HG03378 (cell line): ENCODE measurements around the gene UBASH3A.
A peak's percentile ranks its signal among the peaks of the same experiment; 100 is the strongest.
"Not testable (repeated sequence)": the region's sequence is repeated elsewhere in the genome, so short reads cannot be mapped to it uniquely, and the experiment has no call there.

Experiments used
- ATAC-seq: cut with Tn5 transposase; IDR thresholded peaks from one replicate; pipeline ENCODE4 v1.9.1; 2021; ENCODE audit warnings: mild to moderate bottlenecking, moderate library complexity; ENCODE audit not compliant: unreplicated experiment

UBASH3A gene

GRCh38 chr21:42390193-42390592 lies 13.5 kb upstream of the UBASH3A start:
- ATAC-seq: no peak

GRCh38 chr21:42390696-42391095 lies 13.0 kb upstream of the UBASH3A start:
- ATAC-seq: no peak

- no peak for ATAC-seq
Measured at GRCh38 chr21:42391297-42391696, 12.4 kb upstream of the UBASH3A start.

GRCh38 chr21:42392731-42393442 lies 10.8 kb upstream of the UBASH3A start:
- ATAC-seq: peak; percentile 76

- no peak for ATAC-seq
Measured at GRCh38 chr21:42393443-42393950, 10.2 kb upstream of the UBASH3A start.

GRCh38 chr21:42395302-42395701 lies 8.4 kb upstream of the UBASH3A start:
- no peak for ATAC-seq

- no peak for ATAC-seq
Measured at GRCh38 chr21:42395905-42396651, 7.6 kb upstream of the UBASH3A start, which contains the start of gene TMPRSS3. TSS of gene TMPRSS3 (minus strand) at chr21:42396052. CDS start at chr21:42395417, 635 bp downstream.

- no peak for ATAC-seq
Measured at GRCh38 chr21:42396799-42397745, 6.6 kb upstream of the UBASH3A start.

- no peak for ATAC-seq
Measured at GRCh38 chr21:42397746-42398394, 5.8 kb upstream of the UBASH3A start.

- ATAC-seq: no peak
Measured at GRCh38 chr21:42398436-42399028, 5.2 kb upstream of the UBASH3A start.

GRCh38 chr21:42400525-42400924 lies 3.2 kb upstream of the UBASH3A start:
- ATAC-seq: no peak

GRCh38 chr21:42401154-42401553 lies 2.5 kb upstream of the UBASH3A start:
- no peak for ATAC-seq

GRCh38 chr21:42401820-42402251 lies 1.9 kb upstream of the UBASH3A start:
- ATAC-seq: no peak

- no peak for ATAC-seq
Measured at GRCh38 chr21:42404539-42404938, 837 bp downstream of the UBASH3A start.

- no peak for ATAC-seq
Measured at GRCh38 chr21:42405064-42406013, 1.6 kb downstream of the UBASH3A start.

- ATAC-seq: no peak
Measured at GRCh38 chr21:42406201-42406621, 2.5 kb downstream of the UBASH3A start.

- ATAC-seq: no peak
Measured at GRCh38 chr21:42406866-42407265, 3.2 kb downstream of the UBASH3A start.

- no peak for ATAC-seq
Measured at GRCh38 chr21:42407476-42407875, 3.8 kb downstream of the UBASH3A start.

GRCh38 chr21:42408718-42409117 lies 5.0 kb downstream of the UBASH3A start:
- ATAC-seq: not testable (repeated sequence)
